Stimulated activated CD8-positive, alpha-beta memory T cell treated with anti-CD3 and anti-CD28 coated beads, Interleukin-7, amount 100 ng/mL, for 1 hour (primary cell): ENCODE measurements around the gene HBP1.
"Not testable (repeated sequence)": the region's sequence is repeated elsewhere in the genome, so short reads cannot be mapped to it uniquely, and the experiment has no call there.

Experiments used
- DNase-seq, 2 donors: peaks; one replicate each; pipeline ENCODE4 v3.0.0-alpha.2; 2020; ENCODE audit warnings: low read depth in 2 of 2

HBP1 gene

DNA sequence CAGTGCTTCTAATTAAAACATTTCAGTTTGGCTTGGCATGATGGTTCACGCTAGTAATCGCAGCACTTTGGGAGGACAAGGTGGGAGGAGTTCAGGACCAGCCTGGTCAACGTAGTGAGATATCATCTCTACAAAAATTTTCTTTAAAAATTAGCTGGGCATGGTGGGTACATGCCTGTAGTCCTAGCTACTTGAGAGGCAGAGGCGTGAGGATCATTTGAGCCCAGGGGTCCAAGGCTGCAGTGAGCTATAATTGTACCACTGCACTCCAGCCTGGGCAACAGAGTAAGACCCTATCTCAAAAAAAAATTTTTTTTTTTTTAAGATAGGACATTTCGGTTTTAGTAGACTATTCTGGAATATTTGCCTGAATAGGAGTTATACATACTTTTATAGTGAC, 12.4 kb downstream of the HBP1 start:
- no peak for DNase-seq

DNA sequence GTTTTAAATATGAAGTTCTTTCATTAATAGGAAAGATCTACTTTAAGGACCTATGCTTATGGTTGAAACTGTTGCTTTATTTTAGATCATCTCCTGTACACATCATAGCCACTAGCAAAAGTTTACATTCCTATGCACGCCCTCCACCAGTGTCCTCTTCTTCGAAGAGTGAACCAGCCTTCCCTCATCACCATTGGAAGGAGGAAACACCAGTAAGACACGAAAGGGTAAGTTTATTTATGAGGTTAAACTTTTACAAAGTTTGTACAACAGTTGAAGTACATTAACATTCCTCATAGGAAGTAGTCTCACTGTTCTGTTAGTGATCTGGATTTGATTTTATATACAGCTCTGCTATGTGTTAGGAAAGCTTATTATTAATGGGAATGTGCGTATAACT, 16.9 kb downstream of the HBP1 start:
- DNase-seq, result no peak

DNA sequence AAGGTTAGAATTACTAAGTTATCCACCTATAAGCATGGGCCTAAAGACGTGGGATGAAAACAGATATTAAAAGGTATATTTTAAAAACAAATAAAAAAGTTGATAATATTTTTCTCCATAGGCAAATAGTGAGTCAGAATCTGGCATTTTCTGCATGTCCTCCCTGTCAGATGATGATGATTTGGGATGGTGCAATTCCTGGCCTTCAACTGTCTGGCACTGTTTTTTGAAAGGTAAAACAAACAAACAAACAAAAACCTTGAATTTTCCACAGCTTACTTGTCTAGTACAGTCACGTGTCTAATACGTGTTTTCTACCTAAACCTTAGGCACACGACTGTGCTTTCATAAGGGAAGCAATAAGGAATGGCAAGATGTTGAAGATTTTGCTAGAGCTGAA, 17.4 kb downstream of the HBP1 start:
- no peak for DNase-seq

DNA sequence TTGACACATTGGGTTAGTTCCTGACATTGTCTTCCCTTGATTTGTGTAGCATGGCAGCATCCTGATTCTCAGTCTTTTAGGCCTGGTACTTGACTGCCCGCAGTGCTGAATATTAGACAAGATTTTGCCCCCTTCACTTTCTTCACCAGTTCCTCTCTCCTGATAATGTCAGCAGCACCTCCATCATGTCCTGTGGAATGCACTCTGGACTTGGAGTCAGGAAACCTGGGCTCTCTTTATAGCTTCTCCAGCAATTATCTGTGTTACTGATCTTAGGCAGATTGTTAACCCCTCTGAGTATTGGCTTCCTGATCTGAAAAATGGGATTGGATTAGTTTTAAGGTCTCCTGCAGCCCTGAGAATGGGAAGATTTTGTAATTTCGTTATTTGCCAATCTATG, 19.0 kb downstream of the HBP1 start:
- DNase-seq, result no peak

DNA sequence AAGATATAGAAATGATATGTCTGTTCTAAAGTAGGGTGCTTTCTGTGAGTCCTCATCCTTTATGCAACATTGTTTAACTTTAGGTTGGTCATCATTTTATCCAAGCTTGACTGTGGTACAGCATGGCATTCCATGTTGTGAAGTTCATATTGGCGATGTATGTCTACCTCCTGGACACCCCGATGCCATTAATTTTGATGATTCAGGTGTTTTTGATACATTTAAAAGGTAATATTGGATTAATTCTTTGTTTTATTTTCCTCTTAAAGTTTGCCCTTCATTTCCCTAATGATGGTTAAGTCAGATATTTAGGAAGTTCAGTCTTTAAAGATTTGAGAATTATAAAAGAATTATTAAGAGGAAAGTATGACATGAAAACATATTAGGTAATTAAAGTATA, 21.3 kb downstream of the HBP1 start:
- no peak for DNase-seq

DNA sequence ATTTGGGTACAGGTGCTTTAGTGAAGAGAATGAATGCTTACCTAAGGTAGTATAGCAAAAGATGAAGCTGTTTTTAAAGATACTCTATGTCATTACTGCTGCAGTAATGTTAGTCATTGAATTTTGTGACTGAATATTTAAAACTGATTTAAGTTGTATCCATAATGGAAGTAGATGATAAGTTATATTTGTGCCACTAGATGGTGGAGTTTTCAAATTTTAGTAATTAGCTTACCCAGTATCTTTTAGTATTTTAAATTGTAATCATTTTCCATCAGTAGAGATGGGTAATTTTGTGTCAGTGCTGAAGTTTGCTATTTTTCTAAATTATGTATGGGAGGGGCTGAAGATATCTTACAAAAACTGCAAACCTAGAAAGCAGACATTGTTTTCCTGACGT, 25.2 kb downstream of the HBP1 start:
- DNase-seq, result no peak

DNA sequence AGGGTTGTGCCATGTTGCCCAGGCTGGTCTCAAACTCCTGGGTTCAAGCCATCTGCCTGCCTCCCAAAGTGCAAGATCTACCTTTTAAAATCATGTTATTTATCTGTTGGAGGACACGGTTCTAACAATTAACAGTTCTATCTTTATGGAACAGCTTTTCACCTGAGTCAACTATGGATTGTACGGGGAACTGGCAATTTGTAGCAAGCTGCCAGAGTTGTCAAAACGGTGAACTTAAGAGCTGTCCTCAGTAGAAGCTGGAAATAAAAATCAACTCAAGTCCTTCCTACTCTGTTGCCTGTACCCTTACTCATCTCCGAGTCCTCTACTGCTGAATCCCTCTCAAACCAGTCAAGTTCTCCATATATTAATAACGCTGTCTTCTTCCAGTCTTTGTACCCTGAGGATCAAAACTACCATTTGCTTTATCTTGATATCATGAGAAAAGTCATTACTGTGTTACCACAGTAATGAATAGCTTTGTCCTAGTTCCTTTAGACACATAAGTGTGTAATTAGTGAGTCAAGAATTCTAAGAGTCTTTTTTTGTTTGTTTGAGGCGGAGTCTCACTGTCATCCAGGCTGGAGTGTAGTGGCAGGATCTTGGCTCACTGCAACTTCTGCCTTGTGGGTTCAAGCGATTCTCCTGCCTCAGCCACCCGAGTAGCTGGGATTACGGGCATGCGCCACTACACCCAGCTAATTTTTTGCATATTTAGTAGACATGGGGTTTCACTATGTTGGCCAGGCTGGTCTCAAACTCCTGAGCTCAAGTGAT, 28.2 kb downstream of the HBP1 start:
- no peak for DNase-seq

DNA sequence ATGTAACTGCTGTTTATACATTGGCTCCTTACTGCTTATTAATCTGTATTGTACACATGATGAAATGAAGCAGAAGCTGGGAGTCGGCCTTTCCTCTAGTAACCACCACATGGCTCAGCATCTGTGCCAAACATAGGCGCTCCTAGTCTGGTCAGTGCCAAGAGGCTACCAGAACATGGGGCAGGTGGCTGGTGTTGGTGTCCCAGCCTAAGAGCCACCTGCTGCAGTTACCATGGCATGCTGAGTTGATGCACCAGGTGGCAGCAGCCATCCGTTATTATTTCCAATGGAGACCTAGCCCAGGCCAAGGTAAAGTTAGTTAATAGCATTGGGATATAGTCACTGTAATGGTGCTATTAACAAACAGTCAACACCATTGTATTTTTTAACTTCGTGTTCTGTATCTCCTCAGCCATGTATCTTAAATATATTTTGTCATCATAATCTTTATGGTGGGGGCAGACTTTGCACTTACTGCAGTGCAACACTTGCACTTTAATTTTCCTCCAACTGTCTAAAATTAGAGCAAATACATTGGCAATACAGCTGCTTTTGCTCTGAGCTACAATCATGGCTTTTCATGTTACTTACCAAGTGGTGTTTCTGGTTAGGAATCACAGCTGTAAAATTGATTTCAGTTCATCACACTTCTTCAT, 33.1 kb downstream of the HBP1 start:
- no peak for DNase-seq

DNA sequence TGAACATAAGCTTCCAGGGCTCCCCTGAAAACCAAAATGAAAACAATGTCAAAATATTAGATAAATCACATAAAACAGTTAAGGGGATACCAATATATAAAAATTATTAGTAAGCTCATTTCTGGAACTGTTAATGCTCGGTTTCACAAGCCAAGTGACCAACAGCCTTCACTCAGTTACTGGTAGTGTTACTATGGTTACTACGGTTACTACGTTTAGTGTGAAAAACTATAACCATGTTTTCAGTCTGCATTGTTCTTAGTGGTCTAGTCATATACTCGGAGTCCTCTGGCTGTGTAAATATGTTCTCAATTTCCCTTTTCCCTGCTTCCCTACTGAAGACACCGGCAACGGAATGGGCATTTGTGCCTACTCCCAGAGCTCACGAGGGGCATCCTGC, 34.8 kb downstream of the HBP1 start:
- no peak for DNase-seq

DNA sequence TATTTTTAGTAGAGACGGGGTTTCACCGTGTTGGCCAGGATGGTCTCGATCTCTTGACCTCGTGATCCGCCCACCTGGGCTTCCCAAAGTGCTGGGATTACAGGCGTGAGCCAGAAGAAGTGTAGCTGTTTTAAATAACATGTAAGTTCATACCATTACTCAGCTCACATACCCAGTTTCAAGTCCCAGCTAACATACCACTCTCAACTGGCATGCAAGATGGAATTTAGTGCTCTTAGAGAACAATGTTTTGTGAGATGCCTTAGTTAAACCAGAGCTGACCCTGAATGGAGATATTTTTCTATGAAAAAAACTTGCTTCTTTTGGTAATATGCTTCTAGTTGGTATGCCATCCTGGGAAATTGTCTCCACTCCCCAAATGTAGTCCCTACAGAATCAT, 37.3 kb downstream of the HBP1 start:
- DNase-seq, result no peak

DNA sequence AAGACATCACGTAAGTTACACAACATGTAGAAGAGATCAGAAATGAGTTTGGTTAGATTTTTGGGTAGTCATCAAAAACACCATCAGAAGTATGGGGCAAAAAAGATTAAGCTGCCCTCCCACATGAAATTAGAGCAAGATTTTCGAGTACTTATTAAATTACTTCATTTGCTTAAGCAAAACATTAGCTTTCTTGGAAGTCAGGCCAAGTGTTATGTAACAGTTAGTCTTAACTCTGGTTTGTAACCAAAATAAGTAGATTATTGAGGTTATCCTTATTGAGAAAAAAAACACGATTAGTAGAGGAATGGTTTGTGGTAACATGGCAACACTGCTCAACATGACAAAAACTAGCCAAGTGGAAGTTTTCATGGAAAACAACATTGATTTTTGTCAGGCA, 37.9 kb downstream of the HBP1 start:
- DNase-seq, result no peak

DNA sequence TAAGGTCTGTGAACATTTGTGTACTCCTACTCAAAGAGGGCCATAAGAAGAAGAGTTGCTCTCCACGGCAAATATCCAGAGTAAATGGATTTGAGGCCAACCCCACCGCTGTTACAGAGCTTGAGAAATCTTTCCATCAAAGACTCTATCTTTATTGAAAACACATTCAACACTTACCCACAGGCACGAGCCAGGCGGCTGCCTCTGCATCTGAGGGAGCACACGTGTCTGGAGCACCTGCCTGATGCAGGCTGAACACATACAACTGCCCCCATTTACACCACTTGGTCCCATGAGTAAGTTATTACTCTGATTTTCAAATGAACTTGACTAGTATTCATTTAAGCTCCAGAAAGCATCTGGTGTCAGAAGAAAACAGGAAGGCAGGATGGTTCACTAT, 38.7 kb downstream of the HBP1 start:
- no peak for DNase-seq

DNA sequence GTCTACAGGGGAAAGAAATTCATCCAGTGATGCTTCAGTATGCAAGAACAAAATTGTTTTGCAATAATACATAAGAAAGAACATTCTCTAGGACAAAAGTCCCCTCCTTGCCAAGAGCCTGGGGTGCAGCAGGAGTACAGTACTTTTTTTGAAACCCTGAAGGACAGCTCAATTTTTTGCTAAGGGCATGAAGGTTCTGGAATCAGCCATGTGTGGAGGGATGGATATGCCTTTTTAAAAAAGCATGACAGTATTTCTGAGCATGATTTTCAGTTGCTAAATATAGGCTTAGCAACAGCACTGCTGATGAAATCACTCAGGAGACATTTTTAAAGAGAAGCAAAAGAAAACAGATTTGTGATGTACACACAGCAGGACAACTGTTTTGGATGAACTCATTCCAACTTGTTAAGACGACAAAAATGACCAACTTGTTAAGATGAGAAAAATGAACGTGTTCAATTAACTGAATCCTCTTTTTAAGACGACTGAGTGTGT, 39.3 kb downstream of the HBP1 start:
- no peak for DNase-seq

DNA sequence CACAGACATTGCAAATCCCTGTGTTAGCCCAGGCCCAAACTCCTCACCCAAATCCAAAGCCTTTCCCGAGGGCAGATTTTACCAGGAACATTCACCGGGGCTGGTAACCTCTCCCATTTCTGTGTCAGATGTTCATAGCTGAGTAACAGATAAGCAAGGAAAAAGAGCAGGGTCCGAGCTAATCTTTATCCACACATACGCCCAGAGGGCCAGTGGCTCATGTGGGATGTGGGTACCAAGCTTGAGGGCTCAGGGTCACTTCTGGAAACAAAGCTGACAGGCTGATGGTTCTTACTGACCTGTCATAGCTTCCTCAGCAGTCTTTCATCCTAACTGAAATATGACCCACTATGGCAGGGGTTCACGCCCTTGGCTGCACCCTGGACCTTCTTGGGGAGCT, 39.8 kb downstream of the HBP1 start:
- DNase-seq, result no peak

DNA sequence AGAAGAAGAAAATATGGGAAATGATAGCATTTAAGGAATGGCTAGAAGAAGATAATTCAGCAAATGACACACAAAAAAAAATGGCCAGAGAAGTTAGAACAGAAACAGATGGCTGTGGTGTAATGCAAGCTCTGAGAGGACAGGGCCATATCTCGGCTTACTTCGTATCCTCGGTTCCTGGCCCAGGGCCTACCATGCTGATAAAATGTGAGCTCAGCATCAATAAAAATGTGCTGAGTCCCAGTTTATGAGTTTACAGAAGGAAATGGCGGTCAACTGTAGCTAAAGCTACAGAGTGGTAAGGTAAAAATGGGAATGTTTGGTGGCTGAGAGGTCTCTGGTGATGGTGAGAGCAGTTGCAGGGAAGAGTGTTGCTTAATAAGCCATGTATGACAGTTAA, 40.8 kb downstream of the HBP1 start:
- DNase-seq, result no peak

DNA sequence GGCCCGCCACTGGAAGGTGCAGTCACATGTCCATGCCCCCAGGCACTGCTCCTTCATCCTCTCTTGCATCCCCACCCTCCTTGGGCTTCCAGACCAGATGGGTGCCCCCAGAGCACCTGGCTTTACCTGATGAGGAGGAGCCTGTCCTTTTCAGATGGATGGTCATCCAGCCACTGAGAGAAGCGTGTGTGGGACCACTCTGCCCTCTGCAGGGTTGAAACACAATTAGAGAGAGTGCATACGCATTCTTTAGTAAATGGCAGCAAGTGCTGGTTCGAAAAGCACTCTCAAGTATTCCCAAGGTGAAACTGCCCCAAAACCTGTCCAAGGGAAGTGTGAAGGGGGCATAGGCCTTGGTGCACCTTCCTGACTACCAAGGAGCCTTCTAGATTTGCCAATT, 41.6 kb downstream of the HBP1 start:
- DNase-seq, result no peak

DNA sequence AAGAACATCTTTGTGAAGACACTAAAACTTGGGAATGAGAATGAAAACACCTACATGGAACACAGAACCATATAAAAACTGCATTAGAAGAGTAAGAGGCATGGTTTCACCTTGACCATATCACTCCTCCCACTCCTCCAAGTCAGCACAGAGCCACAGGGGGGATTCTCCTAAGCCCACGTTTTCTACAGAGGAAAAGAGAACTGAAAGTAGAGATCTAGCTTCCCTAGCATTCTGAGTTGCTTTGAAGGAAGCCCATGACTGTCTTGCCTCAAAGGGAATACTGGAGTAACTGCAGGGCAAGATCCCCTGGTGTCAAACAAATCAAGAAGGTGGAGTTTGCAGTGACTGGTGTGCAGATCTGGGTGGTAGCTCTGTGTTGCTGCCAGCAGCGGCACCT, 43.9 kb downstream of the HBP1 start:
- DNase-seq, result no peak

DNA sequence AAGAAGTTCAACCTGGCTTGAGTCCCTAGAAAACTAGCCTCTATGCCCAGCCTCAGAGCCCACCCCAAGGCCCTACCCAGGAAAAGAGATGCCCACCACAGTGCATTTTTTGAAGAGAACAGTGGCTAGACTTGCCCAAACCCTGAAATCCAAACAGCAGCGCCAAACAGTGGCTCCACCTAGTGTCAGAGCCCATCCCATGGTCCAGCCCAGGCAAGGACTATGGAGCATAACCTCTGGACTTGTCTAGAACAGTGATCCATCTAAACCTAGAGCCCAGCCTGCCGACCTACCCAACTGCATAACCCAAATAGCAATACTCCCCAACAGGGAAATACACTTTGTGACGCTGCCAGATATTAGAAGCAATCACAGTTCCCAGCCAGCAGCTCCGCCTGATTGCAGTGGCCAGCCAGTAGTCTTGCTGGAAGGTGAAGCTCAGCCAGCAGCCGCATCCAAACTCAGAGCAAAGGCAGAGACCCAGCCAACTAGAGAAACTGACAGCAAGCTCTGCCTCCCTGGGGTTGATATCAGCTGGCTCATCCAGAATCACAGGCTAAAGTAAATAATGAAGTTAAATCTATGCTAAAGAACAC, 44.5 kb downstream of the HBP1 start:
- DNase-seq, result no peak

DNA sequence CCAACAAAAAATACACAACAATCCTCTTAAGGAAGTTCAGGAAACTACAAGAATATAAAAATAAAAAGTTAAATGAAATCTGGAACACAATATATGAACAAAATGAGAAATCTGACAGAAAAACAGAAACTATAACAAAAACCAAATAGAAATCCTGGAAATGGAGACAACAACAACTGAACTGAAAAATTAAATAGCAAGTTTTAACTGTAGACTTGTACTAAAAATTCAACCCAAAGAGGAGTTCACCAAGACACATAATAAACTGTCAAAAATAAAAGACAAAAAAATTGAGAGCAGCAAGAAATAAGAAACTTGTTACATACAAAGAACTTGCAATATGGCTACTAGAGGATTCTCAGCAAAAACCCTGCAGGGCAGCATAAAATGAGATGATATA, 45.1 kb downstream of the HBP1 start:
- DNase-seq, result no peak

DNA sequence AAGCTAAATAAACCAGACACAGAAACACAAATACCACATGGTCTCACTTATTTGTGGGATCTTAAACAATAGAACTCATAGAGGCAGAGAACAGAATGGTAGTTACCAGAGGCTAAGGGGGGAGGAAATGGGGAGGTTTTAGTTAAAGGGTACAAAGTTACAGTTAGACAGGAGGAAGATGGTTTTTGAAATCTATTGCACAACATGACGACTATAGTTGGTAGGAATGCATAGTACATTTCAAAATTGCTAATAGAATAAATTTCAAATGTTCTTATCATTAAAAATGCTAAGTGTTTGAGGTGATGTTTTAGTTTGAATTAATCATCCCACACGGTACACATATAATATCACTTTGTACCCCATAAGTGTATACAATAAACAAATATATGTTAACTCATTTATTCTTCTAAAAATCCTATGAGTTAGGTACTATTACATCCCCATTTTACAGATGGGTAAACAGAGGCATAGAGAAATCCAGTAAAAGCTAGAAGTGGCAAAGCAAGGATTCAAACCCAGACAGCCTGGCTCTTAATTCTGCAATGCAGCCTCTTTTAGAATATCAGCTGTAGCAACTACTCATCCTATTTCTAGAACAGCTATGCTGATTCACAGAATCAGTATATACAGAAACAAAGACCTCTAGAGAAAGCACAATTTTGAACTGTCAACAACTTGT, 50.9 kb downstream of the HBP1 start:
- DNase-seq, result no peak

DNA sequence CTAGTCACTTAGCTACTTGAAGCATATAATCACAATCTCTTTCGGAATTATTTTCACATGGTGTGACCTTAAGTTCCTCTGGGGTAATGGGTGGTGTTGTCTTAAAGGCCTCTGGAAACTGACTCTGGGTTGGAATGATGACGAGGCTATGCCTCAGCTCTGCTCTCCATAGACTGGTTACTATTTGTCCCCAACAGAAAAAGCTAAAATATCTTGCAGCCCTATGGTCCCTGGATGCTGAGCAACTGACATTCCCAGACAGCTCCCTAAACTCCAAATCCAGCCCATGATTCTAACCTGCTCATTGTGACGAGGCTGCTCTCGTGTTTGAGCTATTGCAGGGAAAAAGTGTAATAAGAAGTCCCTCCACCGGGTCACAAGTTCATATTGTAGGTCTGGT, 51.6 kb downstream of the HBP1 start:
- no peak for DNase-seq

DNA sequence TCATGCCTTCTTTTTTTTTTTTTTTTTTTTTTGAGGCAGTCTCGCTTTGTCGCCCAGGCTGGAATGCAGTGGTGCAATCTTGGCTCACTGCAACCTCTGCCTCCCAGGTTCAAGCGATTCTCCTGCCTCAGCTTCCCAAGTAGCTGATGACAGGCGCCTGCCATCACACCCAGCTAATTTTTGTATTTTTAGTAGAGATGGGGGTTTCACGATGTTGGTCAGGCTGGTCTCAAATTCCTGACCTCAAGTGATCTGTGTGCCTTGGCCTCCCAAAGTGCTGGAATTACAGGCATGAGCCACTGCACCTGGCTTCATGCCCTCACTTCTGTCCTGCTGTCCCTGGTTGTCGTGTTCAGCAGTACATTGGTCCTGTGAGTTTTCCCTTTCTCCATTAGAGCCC, 52.0 kb downstream of the HBP1 start:
- DNase-seq, result not testable (repeated sequence)
